ENCODE results near the gene DNAH2.

DNAH2 gene, protein sequence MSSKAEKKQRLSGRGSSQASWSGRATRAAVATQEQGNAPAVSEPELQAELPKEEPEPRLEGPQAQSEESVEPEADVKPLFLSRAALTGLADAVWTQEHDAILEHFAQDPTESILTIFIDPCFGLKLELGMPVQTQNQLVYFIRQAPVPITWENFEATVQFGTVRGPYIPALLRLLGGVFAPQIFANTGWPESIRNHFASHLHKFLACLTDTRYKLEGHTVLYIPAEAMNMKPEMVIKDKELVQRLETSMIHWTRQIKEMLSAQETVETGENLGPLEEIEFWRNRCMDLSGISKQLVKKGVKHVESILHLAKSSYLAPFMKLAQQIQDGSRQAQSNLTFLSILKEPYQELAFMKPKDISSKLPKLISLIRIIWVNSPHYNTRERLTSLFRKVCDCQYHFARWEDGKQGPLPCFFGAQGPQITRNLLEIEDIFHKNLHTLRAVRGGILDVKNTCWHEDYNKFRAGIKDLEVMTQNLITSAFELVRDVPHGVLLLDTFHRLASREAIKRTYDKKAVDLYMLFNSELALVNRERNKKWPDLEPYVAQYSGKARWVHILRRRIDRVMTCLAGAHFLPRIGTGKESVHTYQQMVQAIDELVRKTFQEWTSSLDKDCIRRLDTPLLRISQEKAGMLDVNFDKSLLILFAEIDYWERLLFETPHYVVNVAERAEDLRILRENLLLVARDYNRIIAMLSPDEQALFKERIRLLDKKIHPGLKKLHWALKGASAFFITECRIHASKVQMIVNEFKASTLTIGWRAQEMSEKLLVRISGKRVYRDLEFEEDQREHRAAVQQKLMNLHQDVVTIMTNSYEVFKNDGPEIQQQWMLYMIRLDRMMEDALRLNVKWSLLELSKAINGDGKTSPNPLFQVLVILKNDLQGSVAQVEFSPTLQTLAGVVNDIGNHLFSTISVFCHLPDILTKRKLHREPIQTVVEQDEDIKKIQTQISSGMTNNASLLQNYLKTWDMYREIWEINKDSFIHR (N-terminal part only)

DNA sequence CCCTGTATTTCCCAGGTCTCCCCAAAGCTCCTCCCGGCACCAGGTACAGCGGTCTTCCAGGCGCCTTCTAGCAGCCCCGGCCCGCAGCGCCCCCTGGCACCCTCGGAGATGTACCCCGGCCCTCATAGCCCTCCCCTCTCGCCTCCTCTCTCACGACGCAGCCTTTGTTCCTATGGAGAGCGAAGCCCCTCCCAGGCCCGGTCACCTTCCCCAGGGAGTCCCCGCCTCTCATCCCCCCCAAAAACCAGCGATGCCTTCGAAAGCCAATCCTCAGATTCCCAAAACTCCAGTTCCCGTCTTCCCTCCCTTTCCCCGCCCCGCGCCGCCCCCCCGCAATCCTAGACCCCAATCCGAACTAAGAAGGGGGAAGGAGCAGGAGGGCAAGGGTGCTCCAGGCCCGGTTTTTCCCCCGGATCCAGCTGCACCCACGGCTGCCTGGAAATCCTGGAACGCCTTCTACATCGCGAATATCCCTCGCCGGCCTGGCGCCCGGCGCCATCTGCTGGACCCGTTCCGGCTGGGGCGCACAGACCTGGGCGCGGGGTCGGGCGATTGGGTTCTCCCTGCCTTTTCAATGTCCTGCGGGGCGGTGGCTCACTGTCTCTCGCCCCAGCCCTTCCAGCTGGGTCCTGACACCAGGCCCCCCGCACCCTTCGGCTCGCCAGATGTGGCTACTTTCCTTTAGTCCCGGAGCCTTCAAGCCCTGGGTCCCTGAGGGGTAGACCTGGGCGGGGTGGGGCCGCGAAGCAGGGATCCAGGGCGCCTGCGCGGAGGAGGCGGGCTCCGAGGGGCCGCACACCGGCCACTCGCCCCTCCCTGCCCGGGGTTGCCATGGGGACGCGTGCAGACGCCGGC lies at the start of gene DNAH2:
Gene DNAH2 (plus strand): TSS at position 844 of the 855 bp plus-strand sequence. CDS start 1,991 bp downstream, outside the sequence.
- Histone ChIP-seq H3K4me3 (ENCODE audit: low read length) (peak within 1 kb of the TSS; percentile 67), H3K27ac (ENCODE audit: low read depth, low read length) (peak within 1 kb of the TSS; percentile 25), H3K27me3 (ENCODE audit: control insufficient read depth, insufficient read depth, low read length) (peaks cover 14% of the 10 kb centered on the region), H3K9ac (ENCODE audit: low read length) (peak within 1 kb of the TSS; percentile 24), H3K36me3 (ENCODE audit: control insufficient read depth, insufficient read depth, low read length) (no peaks in the 10 kb centered on the region), H3K4me1 (ENCODE audit: control insufficient read depth, insufficient read depth, low read length) (peaks cover 2% of the 10 kb centered on the region)

DNA sequence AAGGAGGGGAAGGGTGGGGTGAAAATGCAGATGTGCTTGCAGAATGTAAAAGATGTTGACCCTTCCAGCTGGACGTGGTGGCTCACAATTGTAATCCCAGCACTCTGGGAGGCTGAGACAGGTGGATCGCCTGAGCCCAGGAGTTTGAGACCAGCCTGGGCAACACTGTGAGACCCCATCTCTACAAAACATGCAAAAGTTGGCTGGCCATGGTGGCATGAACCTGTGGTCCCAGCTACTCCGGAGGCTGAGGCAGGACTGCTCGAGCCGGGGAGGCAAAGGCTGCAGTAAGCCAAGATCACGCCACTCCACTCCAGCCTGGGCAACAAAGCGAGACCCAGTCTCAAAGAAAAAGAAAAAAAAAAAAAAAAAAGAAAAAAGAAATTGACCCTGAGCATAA lies 49.1 kb upstream of the DNAH2 start:
- H3K9ac ChIP-seq (ENCODE audit: low read length) = no peak overlapping the region
- H3K4me3 ChIP-seq (ENCODE audit: low read length) = no peak overlapping the region

DNA sequence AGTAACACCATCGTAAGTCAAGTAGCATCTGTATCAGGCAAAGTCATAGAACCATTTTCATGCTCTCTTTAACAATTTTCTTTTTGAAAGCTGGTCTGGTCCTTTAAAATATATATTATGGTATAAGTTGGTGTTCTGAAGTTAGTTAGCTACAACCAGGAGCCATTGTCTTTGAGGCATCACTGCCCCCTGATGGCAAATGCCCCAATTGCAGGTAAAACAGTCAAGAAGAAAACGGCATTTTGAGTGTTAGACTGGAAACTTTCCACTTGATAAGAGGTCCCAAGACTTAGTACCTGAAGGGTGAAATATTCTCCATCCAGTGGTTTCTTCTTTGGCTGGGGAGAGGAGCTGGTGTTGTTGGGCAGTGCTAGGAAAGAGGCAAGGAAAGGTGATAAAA lies 44.3 kb upstream of the DNAH2 start:
- H3K36me3 ChIP-seq (ENCODE audit: control insufficient read depth, insufficient read depth, low read length) = peaks cover 46% of the 10 kb centered on the region
- H3K27ac ChIP-seq (ENCODE audit: low read depth, low read length) = no peak overlapping the region
- H3K4me1 ChIP-seq (ENCODE audit: control insufficient read depth, insufficient read depth, low read length) = no peaks in the 10 kb centered on the region
- no peak overlapping the region for H3K4me3 ChIP-seq (ENCODE audit: low read length)
- no peak overlapping the region for H3K9ac ChIP-seq (ENCODE audit: low read length)
- no peaks in the 10 kb centered on the region for H3K27me3 ChIP-seq (ENCODE audit: control insufficient read depth, insufficient read depth, low read length)

More for the DNA sequence above, 49.1 kb upstream of the DNAH2 start:
- peaks cover 26% of the 10 kb centered on the region for H3K36me3 ChIP-seq (ENCODE audit: control insufficient read depth, insufficient read depth, low read length)
- H3K27me3 ChIP-seq (ENCODE audit: control insufficient read depth, insufficient read depth, low read length) = no peaks in the 10 kb centered on the region
- H3K4me1 ChIP-seq (ENCODE audit: control insufficient read depth, insufficient read depth, low read length) = no peaks in the 10 kb centered on the region
- no peak overlapping the region for H3K27ac ChIP-seq (ENCODE audit: low read depth, low read length)

DNA sequence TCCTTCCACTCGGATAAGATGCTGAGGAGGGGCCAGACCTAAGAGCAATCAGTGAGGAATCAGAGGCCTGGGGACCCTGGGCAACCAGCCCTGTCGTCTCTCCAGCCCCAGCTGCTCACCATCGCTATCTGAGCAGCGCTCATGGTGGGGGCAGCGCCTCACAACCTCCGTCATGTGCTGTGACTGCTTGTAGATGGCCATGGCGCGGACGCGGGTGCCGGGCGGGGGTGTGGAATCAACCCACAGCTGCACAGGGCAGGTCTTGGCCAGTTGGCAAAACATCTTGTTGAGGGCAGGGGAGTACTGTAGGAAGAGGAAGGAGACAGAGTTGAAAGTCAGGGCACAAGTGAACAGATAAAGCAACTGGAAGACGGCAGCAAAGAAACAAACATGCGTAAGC lies 42.6 kb upstream of the DNAH2 start:
- Histone ChIP-seq H3K36me3 (ENCODE audit: control insufficient read depth, insufficient read depth, low read length) (peaks cover 37% of the 10 kb centered on the region), H3K27me3 (ENCODE audit: control insufficient read depth, insufficient read depth, low read length) (no peaks in the 10 kb centered on the region), H3K4me3 (ENCODE audit: low read length) (no peak overlapping the region), H3K4me1 (ENCODE audit: control insufficient read depth, insufficient read depth, low read length) (no peaks in the 10 kb centered on the region), H3K9ac (ENCODE audit: low read length) (no peak overlapping the region), H3K27ac (ENCODE audit: low read depth, low read length) (no peak overlapping the region)

DNA sequence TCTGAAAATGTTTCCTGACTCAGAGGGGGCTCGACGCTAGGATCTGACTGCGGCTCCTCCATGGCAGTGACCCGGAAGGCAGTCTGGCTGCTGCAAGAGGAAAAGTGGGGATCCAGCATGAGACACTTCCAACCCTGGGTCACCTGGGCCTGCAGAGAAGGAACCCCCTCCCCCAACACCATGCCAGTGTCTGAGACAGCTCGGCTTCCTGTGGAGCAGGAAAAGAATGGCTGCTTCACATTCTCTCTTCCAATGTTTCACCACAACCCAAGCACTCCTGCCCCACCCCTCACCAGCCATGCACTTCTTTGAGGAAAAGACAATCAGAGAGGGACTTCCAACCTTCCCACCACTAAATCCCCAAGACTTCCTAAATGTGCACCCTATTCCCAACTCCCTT lies 41.0 kb upstream of the DNAH2 start:
- peaks cover 30% of the 10 kb centered on the region for H3K36me3 ChIP-seq (ENCODE audit: control insufficient read depth, insufficient read depth, low read length)
- no peaks in the 10 kb centered on the region for H3K4me1 ChIP-seq (ENCODE audit: control insufficient read depth, insufficient read depth, low read length)
- H3K27me3 ChIP-seq (ENCODE audit: control insufficient read depth, insufficient read depth, low read length) = no peaks in the 10 kb centered on the region
- H3K9ac ChIP-seq (ENCODE audit: low read length) = no peak overlapping the region
- no peak overlapping the region for H3K27ac ChIP-seq (ENCODE audit: low read depth, low read length)
- no peak overlapping the region for H3K4me3 ChIP-seq (ENCODE audit: low read length)

DNA sequence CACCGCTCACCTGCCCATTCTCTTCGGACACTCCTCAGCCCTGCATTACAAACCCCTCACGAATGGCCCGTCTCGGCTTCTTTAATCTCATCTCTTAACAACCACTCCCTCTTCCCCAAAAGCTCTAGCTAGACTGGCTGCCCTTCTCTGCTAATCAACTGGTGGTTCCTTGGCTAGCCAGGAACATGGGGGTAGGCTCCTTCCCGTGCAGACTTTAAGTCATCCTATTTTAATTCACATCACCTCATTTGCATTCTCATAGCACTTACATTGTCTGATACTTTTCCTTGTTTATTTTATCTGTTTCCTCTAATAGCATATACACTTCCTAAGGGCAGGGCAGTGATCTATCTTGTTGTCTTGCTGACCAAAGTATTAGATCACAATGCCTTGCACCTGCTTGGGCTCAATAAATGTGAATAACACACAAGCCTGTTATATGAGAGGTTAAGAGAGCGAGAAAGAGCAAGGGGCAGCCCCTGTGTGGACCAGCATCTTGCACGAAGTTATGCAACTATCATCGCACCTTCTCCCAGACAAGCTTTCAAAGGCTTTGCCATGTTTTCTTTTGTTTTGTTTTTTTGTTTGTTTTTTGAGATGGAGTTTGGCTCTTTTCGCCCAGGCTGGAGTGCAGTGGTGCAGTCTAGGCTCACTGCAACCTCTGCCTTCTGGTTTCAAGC lies 40.0 kb upstream of the DNAH2 start:
- no peaks in the 10 kb centered on the region for H3K27me3 ChIP-seq (ENCODE audit: control insufficient read depth, insufficient read depth, low read length)
- no peaks in the 10 kb centered on the region for H3K4me1 ChIP-seq (ENCODE audit: control insufficient read depth, insufficient read depth, low read length)
- H3K4me3 ChIP-seq (ENCODE audit: low read length) = no peak overlapping the region
- H3K27ac ChIP-seq (ENCODE audit: low read depth, low read length) = no peak overlapping the region
- no peak overlapping the region for H3K9ac ChIP-seq (ENCODE audit: low read length)
- peaks cover 26% of the 10 kb centered on the region for H3K36me3 ChIP-seq (ENCODE audit: control insufficient read depth, insufficient read depth, low read length)

DNA sequence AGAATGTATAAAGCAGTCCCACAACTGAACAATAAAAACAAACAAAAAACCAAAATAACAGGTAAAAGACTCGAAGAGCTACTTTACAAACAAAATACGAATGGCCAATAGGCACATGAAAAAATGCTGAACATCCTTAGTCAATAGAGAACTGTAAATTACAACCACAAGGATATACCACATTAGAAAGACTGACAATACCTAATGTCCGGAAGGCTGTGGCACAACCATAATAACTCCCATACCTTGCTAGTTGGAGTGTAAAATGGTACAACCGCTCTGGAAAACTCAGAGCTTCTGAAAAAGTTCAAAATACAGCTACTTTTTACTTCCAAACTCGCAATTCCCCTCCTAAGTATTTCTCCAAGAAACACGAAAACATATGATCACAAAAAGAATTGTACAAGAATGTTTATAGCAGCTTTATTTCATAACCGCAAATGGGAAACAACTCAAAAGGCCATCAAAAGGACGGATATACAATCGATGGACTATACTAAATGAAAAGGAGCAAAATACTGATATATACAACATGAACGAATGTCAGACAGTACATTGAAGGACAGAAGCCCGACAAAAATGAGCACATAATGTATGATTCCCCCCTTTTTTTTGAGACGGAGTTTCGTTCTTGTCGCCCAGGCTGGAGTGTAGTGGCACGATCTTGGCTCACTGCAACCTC lies 32.6 kb upstream of the DNAH2 start:
- peak overlapping the region; percentile 91 for H3K27ac ChIP-seq (ENCODE audit: low read depth, low read length)
- H3K9ac ChIP-seq (ENCODE audit: low read length) = peak overlapping the region; percentile 92
- H3K4me1 ChIP-seq (ENCODE audit: control insufficient read depth, insufficient read depth, low read length) = peaks cover 23% of the 10 kb centered on the region
- H3K4me3 ChIP-seq (ENCODE audit: low read length) = peak overlapping the region; percentile 71
- no peaks in the 10 kb centered on the region for H3K36me3 ChIP-seq (ENCODE audit: control insufficient read depth, insufficient read depth, low read length)
- no peaks in the 10 kb centered on the region for H3K27me3 ChIP-seq (ENCODE audit: control insufficient read depth, insufficient read depth, low read length)

DNA sequence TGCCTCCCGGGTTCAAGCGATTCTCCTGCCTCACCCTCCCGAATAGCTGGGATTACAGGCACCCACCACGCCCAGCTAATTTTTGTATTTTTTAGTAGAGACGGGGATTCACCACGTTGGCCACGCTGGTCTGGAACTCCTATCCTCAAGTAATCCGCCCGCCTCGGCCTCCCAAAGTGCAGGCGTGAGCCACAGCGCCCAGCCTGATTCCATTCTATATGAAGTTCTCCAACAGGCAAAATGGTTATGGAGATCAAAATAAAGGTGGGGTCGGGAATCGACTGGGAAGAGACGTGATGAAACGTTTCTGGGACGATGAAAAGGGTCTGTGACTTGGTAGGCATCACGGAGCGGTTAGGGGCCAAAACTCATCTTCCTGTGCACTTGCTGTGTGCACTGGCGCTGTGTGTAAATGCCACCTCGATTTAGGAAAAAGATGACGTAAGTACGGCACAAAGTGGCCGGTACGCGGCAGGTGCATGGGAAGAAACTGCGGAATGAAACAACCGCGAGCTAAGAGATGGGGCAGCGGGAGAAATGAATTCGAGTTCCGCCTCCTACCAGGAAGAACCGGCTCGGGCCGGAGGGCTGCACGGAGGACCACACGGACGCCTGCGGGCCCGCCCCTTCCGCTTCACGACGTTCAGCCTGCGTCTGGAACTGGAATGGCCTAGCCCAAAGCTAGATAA lies 31.9 kb upstream of the DNAH2 start:
- H3K27me3 ChIP-seq (ENCODE audit: control insufficient read depth, insufficient read depth, low read length) = no peaks in the 10 kb centered on the region
- no peaks in the 10 kb centered on the region for H3K36me3 ChIP-seq (ENCODE audit: control insufficient read depth, insufficient read depth, low read length)
- H3K4me3 ChIP-seq (ENCODE audit: low read length) = peak overlapping the region; percentile 71
- peaks cover 23% of the 10 kb centered on the region for H3K4me1 ChIP-seq (ENCODE audit: control insufficient read depth, insufficient read depth, low read length)
- H3K9ac ChIP-seq (ENCODE audit: low read length) = peak overlapping the region; percentile 92
- peak overlapping the region; percentile 92 for H3K27ac ChIP-seq (ENCODE audit: low read depth, low read length)

DNA sequence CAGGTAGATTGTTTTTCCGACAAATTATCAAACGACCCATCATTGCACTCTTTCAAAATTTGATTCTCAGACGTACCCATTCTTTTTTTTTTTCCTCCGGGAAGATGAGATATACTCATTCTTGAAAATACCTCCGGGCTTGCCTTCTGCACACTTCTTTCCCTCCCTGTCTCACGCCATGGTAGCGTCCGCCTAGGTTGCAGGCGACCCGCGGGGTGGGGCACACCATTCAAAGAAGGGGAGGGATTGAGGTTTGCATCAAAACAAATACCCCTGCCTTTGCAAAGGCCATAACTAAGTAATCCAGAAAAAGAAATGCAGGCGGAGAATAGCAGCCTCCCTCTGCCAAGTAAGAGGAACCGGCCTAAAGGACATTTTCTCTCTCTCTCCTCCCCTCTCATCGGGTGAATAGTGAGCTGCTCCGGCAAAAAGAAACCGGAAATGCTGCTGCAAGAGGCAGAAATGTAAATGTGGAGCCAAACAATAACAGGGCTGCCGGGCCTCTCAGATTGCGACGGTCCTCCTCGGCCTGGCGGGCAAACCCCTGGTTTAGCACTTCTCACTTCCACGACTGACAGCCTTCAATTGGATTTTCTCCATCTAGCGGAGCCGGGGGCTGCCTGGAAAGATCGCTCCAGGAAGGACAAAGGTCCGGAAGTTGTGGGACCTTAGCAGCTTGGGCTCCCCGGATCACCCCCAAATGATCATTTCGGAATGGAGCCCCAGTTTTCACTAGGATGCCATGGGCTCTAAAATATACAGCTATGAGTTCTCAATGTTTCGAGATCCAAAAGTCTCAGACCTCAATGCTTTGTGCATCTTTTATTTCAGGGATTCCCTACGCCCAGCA lies 31.1 kb upstream of the DNAH2 start:
- Histone ChIP-seq H3K9ac (ENCODE audit: low read length) (peak overlapping the region; percentile 79), H3K4me1 (ENCODE audit: control insufficient read depth, insufficient read depth, low read length) (peaks cover 23% of the 10 kb centered on the region), H3K36me3 (ENCODE audit: control insufficient read depth, insufficient read depth, low read length) (no peaks in the 10 kb centered on the region), H3K27ac (ENCODE audit: low read depth, low read length) (peak overlapping the region; percentile 92), H3K27me3 (ENCODE audit: control insufficient read depth, insufficient read depth, low read length) (no peaks in the 10 kb centered on the region), H3K4me3 (ENCODE audit: low read length) (peak overlapping the region; percentile 71)

Measured in rectal smooth muscle tissue (tissue), 1 donor.